HFF-Myc (cell line): ENCODE results near the gene MRPL12.

Experiments used
- DNase-seq: peaks from one replicate; pipeline ENCODE4 v3.0.0-alpha.2; 2011; ENCODE audit warnings: low read depth; ENCODE audit errors: extremely low read depth
- H3K4me3 ChIP-seq: replicated peaks from 2 replicates; pipeline ENCODE4 v1.5.1; 2011; ENCODE audit warnings: low read depth, mild to moderate bottlenecking, control low read depth, low read length
- TF ChIP-seq, protein P1 (sequence below): IDR thresholded peaks from 2 replicates; pipeline ENCODE4 v1.5.1; 2012; ENCODE audit warnings: mild to moderate bottlenecking, low read depth, low read length, control low read depth; ENCODE audit errors: missing control alignments

MRPL12 gene

DNA sequence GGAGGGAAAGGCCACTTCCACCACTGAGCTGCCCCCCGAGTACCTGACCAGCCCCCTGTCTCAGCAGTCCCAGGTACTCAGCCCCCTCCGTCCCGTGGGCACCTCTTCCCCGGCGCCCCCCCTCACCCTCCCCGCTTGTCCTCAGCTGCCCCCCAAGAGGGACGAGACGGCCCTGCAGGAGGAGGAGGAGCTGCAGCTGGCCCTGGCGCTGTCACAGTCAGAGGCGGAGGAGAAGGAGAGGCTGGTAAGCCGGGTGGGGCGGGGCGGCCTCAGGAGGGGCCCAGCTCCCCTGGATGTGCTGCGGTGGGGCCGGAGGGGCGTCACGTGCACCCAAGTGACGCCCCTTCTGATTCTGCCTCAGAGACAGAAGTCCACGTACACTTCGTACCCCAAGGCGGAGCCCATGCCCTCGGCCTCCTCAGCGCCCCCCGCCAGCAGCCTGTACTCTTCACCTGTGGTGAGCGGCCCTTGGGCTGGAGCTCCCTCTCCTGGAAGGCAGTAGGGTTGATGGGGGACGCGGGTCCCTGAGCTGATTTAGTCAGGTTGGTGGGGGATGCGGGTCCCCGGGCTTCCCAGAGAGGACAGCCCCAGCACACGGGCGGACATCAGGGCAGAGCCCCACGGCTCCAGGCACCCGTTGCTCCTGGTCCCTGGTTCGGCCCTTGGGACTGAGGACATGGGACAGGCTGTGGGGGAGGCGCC is 9.5 kb upstream of the MRPL12 start:
- TF ChIP-seq, protein P1, sequence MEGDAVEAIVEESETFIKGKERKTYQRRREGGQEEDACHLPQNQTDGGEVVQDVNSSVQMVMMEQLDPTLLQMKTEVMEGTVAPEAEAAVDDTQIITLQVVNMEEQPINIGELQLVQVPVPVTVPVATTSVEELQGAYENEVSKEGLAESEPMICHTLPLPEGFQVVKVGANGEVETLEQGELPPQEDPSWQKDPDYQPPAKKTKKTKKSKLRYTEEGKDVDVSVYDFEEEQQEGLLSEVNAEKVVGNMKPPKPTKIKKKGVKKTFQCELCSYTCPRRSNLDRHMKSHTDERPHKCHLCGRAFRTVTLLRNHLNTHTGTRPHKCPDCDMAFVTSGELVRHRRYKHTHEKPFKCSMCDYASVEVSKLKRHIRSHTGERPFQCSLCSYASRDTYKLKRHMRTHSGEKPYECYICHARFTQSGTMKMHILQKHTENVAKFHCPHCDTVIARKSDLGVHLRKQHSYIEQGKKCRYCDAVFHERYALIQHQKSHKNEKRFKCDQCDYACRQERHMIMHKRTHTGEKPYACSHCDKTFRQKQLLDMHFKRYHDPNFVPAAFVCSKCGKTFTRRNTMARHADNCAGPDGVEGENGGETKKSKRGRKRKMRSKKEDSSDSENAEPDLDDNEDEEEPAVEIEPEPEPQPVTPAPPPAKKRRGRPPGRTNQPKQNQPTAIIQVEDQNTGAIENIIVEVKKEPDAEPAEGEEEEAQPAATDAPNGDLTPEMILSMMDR: no peak
- H3K4me3 ChIP-seq: no peak overlapping the region
- DNase-seq: no peak

DNA sequence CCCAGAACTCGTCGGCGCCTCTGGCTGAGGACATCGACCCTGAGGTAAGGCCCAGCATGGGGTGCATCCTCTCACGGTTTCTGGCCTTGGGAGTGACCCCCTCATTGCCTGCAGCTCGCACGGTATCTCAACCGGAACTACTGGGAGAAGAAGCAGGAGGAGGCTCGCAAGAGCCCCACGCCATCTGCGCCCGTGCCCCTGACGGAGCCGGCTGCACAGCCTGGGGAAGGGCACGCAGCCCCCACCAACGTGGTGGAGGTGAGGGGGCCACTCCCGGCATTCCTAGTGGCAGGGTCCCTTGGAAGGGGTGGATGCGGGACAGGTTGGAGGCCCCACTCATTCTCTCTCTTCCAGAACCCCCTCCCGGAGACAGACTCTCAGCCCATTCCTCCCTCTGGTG is 8.4 kb upstream of the MRPL12 start:
- DNase-seq: no peak
- TF ChIP-seq, protein P1: no peak
- no peak overlapping the region for H3K4me3 ChIP-seq

DNA sequence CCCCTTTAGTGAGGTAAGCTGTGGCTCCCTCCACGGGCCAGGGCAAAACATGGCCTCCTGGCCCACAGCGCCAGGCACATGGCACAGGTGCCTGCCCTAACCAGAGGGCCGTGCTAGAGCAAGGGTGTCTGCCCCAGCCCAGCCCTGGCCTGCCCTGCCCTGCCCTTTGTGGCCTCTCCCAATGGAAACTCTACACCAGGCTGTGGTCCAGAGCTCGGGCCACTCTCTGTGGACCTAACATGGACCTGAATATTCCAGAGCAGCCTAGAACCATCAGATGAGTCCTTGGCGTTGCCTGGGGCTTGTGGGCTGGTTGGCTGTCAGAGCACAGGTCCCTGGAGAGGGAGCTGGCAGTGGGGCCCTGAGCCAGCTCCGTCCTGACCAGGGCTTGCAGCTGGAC is 8.0 kb upstream of the MRPL12 start:
- no peak overlapping the region for H3K4me3 ChIP-seq
- TF ChIP-seq, protein P1: no peak
- no peak for DNase-seq

DNA sequence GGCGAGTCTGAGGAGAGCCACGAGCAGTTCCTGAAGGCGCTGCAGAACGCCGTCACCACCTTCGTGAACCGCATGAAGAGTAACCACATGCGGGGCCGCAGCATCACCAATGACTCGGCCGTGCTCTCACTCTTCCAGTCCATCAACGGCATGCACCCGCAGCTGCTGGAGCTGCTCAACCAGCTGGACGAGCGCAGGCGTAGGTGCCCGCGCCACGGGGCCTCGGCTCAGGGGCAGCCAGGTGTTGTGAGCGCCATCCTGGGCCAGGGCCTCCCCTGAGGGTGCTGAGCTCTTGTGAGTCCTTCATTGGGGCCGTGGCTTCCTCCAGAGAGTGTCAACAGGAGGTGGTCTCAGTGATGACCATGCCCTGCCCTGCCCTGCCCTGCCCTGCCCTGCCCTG is 7.4 kb upstream of the MRPL12 start:
- H3K4me3 ChIP-seq: no peak overlapping the region
- no peak for DNase-seq
- TF ChIP-seq, protein P1: no peak

DNA sequence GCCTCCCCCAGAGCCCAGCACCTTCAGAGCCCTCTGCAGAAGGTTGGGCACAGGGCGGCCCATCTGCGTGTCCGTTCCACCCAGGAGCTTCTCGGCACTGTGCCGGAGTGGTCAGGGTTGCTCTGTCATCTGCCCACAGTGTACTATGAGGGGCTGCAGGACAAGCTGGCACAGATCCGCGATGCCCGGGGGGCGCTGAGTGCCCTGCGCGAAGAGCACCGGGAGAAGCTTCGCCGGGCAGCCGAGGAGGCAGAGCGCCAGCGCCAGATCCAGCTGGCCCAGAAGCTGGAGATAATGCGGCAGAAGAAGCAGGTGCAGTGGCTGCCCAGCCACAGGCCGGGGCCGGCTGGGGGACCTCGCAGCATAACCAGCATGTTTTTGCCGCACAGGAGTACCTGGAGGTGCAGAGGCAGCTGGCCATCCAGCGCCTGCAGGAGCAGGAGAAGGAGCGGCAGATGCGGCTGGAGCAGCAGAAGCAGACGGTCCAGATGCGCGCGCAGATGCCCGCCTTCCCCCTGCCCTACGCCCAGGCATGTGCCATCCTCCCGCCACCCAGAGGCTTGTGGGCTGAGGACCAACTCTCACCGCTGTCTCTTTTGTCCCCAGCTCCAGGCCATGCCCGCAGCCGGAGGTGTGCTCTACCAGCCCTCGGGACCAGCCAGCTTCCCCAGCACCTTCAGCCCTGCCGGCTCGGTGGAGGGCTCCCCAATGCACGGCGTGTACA is 6.8 kb upstream of the MRPL12 start:
- no peak overlapping the region for H3K4me3 ChIP-seq
- no peak for DNase-seq
- TF ChIP-seq, protein P1: no peak

DNA sequence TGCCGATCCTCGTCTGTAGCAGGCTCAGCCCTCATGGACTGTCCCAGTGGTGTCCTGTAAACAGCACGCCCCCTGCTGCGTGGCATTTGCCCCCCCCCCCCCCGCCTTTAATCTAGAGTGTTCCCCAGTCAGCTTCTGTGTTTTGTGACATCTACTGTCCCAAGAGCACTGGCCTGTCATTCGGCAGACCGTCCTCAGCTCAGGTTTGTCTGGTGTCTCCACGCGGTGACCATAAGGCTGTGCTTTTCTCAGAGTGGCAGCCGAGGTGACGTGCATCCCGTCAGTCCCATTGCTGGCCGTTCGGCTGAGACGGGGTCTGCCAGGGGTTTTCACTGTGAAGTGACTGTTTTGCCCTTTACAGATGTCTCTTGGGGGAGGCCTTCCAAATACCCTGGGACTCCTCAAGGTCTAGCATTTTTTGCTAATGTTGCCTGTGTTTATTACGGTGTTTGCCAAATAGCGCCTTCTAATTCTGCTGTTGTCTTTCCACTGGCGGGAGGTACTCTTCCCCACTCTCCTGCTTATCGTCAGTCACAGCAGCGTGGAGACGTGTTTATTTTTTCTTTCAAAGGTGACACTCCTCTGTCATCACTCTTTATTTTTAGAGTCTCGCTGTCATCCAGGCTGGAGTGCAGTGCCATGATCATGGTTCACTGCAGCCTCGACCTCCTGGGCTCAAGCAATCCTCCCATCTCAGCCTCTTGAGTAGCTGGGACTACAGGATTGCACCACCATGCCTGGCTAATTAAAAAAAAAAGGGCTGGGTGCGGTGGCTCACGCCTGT is 5.7 kb upstream of the MRPL12 start:
- no peak for DNase-seq
- TF ChIP-seq, protein P1: no peak
- H3K4me3 ChIP-seq: no peak overlapping the region
